GM20000 (cell line): ENCODE measurements around the gene CCR9.

Source experiments
- DNase-seq: peaks from one replicate; pipeline ENCODE4 v3.0.0; 2012; ENCODE audit warnings: low spot score
- TF ChIP-seq, protein P1 (sequence below): IDR thresholded peaks from 2 replicates; pipeline ENCODE4 v1.5.1; 2012; ENCODE audit warnings: mild to moderate bottlenecking, control low read depth; ENCODE audit errors: extremely low read depth, missing control alignments

The CCR9 gene, protein sequence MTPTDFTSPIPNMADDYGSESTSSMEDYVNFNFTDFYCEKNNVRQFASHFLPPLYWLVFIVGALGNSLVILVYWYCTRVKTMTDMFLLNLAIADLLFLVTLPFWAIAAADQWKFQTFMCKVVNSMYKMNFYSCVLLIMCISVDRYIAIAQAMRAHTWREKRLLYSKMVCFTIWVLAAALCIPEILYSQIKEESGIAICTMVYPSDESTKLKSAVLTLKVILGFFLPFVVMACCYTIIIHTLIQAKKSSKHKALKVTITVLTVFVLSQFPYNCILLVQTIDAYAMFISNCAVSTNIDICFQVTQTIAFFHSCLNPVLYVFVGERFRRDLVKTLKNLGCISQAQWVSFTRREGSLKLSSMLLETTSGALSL

DNA sequence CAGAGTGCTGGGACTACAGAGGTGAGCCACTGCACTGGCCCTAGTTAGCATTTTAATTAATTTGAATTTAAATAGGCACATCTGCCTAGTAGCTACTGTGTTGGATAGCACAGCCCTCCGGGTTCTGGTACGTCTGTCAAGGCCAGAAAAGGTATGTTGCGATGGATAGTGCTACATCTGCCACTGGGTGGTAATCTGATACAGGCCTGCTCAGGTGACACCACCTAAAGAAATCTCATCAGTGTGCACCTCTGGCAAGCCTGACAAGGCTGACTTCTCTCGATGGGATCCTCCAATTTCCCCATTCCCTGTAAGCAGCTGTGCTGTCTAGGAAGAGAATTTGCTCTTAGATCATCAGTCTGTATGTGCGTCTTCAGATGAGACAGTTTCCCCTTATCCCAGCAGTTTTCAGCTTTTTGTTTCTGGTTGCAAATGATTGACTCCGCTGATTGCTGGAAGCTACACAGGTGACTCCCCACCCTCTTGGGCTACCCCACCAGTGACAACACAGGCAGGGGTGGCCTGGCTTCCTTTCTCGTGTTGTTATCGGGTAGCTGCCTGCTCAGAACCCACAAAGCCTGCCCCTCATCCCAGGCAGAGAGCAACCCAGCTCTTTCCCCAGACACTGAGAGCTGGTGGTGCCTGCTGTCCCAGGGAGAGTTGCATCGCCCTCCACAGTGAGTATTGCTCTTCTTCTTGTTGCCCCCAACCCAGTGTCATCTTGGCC lies at the start of gene CCR9:
Gene CCR9 (plus strand): TSS at position 565 of the 727 bp plus-strand sequence. CDS start 8,391 bp downstream, outside the sequence.
- TF ChIP-seq, protein P1, sequence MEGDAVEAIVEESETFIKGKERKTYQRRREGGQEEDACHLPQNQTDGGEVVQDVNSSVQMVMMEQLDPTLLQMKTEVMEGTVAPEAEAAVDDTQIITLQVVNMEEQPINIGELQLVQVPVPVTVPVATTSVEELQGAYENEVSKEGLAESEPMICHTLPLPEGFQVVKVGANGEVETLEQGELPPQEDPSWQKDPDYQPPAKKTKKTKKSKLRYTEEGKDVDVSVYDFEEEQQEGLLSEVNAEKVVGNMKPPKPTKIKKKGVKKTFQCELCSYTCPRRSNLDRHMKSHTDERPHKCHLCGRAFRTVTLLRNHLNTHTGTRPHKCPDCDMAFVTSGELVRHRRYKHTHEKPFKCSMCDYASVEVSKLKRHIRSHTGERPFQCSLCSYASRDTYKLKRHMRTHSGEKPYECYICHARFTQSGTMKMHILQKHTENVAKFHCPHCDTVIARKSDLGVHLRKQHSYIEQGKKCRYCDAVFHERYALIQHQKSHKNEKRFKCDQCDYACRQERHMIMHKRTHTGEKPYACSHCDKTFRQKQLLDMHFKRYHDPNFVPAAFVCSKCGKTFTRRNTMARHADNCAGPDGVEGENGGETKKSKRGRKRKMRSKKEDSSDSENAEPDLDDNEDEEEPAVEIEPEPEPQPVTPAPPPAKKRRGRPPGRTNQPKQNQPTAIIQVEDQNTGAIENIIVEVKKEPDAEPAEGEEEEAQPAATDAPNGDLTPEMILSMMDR: no peak
- no peak for DNase-seq

DNA sequence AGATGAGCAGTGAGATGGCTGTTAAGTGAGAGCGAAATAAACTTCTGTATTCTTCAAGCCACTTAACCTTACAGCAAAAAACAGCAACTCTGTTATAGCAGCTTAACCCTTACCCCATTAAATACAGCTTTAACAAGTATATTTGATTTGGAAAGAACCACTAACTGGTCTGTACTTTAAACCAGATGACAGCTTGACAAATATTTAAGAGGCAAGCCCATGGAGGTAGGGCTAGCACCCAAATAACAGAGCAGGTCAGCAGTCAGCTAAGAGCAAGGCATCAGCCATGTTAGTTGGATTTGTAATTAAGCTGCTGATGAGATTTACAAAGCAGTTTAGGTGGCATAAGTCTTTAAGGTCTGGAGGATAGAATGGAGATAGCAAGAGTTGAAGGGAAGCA lies 47.9 kb upstream of the CCR9 start:
- TF ChIP-seq, protein P1: no peak
- no peak for DNase-seq

DNA sequence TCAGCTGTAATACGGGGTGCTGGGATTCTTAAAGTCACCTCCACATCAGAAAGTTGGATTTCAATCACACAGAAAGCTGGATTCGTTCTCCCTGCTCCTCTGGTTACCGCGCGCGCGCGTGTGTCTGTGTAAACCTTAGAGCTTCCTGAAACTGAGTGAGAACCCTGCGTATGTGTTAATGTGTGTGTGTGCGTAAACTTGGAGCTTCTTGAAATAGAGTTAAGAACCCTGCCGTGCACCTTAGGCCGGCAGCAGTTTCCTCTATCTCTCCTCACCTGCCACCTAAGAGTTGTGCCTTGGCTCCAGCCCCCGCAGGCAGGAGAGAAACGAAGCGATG lies 45.0 kb upstream of the CCR9 start:
- TF ChIP-seq, protein P1: no peak
- DNase-seq: no peak

DNA sequence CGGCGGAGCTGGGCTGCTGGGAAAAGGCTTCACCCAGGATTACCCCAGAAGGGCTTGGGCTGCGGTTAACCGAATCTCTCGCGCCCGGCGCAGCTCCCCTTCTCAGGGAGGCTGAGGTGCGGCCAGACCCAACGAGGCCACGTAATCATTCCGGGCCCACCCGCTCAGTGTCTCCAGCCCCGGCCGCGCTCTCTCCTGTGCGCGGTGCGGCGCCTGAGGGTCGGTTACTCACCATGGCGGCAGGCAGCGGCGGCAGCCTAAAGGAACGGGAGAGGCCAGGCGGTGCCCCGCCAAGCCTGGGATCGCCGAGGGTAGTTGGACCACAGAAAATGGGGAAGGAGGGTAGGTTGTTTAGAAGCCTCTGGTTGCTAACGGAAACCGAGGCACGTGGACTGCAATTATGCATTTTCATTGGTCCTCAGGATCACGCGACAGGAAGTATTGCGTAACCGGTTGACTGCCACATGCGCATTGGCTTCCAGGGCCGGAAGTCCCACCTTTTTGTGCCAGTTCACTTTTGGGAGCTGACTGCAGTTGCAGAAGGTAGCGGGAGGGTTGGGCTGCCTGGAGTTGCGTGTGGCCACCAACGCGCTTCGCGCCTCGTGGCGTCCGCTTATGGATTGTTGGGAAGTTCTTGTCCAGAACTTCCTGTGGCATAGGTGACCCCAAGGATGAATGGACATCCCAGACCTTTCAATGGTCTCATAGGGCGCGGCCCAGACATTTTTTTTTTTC lies 44.4 kb upstream of the CCR9 start, which contains the start of gene LZTFL1:
Gene LZTFL1 (minus strand): TSS at position 363 of the 735 bp plus-strand sequence. CDS start 128 bp downstream, at position 235.
- TF ChIP-seq, protein P1: no peak

DNA sequence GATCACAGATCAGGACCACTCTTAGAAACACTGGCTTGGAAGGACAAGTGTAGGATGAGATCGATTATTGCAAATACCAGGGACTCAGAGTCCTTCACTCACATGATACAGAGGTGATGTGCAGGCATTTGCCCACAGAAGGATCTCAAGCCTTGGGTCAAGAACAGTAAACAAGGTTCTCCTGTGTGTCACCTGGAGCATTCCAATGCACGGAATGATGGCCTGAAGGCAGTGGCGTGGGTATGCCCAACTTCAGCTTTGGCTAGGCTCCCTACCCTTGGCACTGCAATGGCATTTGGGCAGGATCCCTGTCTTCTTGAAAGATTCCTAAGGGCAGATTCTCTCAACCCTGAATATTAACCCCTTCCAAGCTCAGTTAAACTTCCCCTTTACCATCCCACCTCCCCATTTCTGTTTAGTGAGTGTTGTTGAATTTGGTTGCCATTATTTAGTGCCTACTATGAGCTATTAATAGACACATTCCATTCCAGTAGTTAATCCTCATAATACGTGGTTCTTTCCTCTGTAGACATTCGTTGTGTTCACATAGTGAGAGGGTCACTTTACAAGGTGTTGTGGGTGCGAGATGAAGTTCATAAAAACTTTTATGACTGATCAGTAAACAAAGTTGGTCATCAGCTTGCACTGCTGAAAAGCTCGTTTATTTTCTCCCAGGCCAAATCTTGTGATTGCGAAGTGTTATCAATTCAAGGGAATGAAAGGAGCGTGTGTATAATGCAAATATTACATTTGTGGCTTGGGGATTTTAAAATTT lies 43.3 kb upstream of the CCR9 start:
- TF ChIP-seq, protein P1: no peak
- DNase-seq: no peak

More for the DNA sequence above, 44.4 kb upstream of the CCR9 start, which contains the start of gene LZTFL1:
- DNase-seq: peak; percentile 89

DNA sequence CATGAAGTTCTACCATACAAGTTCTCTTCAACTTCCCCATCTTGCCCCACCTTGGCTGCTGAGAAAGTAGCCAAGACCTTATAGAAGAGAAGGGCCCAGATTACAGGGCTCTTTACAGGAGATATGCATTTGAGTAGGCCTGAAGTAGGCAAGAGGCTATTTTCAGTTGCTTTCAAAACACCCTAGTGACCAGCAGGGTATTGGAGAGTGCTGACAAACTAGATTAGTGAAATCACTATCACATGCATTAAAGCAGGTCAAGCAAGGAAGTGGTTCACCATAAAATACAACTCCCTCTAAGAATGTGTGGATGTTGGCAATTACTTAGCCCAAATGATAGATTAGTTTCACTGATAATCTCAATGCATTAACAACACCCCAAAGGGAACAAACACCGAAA lies 41.7 kb upstream of the CCR9 start:
- TF ChIP-seq, protein P1: no peak
- DNase-seq: no peak
